Frontal cortex (tissue), 4 donors: ENCODE measurements around the gene ATRIP. TPM values are rescaled to one million over a fixed set of nuclear protein-coding genes. Genes with fewer than 3 reads are reported as not detected.
"Not testable (repeated sequence)": the region's sequence is repeated elsewhere in the genome, so short reads cannot be mapped to it uniquely, and the experiment has no call there.

Experiments used
- DNase-seq, 2 donors: peaks; one replicate each; pipeline ENCODE4 v3.0.0; 2012; ENCODE audit warnings: low spot score in 2 of 2
- FAIRE-seq: peaks from 2 replicates; lab custom pipeline; 2012; peaks lifted over from hg19 to GRCh38; lab: Jason Lieb, UNC
- total RNA-seq: library from RNA; depleted of rRNA; stranded (reverse); fragments of >200 nt; gene quantifications from one replicate; pipeline ENCODE4 v1.2.3, GENCODE V29; 2014
- donor health status: control.
- donor health status: control.
- donor health status: control.

The ATRIP gene
- total RNA-seq, 1 donor from 2014 or later = 7.3 TPM

DNA sequence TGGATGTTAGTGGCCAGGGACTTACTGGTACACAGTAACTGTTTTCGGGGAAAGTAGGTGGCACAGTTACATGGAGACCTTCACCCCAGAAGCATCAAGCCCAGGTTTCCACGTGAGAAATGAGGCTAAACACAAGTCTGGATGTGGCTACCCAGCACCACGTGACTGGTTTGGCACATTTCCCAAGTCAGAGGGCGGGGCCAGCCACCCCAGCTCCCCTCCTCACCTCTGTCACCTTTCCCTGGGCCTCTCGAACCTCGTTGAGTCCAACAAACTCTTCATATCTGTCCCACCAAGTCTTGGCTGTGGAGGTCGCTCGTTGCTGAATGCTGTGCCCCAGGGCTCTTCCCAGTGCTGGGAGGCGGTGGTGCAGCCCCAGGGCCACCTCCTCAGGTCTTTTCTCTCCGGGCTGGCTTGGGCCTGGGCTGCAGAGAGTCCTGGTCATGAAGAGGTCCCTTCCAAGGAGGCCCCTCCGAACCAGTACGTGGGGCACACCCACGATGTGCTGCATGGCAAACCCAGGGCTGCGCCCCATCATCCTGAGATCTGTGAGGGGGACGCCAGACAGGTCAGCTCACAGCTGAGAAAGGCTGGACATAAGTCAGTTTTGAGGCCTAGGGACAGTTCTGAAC is 11.8 kb upstream of the ATRIP start:
- FAIRE-seq (no peak), DNase-seq (no peak)

DNA sequence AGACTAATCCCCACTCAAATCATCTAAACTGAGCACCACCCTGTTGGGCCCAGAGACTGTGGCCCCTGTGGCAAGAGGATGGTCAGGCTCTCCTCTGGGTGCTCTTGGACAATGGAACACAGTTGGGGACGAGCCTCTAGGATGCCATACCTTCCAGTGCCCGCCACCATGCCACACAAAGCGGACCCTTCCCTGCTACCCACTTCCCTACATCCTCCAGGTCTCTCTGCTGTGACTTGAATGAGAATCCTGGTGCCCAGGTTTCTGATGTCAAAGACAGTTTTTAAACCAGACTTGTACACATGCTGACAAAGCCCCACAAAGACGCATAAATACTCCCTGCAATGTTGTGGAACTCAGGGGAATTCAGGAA is 11.3 kb upstream of the ATRIP start:
- FAIRE-seq (no peak), DNase-seq (no peak)

- FAIRE-seq (no peak), DNase-seq (peak; percentile 81 to 85)
These were observed 10.6 kb upstream of the ATRIP start for GRCh38 chr3:48435774-48436476.

DNA sequence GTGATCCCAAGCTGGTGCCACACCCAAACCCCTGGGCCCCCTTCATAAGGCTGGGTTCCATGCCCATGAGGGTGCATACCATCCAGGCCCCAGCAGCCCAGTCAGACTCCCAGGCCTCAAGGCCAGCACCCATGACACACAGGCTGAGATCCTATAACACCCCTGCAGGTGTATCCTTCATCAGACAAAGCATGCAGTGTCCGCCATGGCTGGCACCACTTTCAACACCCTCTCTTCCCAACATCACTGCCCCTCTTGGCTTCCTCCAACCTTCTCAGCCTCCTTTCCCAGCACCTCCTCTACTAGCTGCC is 10.1 kb upstream of the ATRIP start:
- FAIRE-seq = no peak

GRCh38 chr3:48436855-48437254 is 9.7 kb upstream of the ATRIP start:
- FAIRE-seq (no peak), DNase-seq (no peak)

More for the DNA sequence above, 10.1 kb upstream of the ATRIP start:
- DNase-seq = no peak

- FAIRE-seq = no peak
- DNase-seq = no peak
These were observed 8.7 kb upstream of the ATRIP start for GRCh38 chr3:48437812-48438211.

DNA sequence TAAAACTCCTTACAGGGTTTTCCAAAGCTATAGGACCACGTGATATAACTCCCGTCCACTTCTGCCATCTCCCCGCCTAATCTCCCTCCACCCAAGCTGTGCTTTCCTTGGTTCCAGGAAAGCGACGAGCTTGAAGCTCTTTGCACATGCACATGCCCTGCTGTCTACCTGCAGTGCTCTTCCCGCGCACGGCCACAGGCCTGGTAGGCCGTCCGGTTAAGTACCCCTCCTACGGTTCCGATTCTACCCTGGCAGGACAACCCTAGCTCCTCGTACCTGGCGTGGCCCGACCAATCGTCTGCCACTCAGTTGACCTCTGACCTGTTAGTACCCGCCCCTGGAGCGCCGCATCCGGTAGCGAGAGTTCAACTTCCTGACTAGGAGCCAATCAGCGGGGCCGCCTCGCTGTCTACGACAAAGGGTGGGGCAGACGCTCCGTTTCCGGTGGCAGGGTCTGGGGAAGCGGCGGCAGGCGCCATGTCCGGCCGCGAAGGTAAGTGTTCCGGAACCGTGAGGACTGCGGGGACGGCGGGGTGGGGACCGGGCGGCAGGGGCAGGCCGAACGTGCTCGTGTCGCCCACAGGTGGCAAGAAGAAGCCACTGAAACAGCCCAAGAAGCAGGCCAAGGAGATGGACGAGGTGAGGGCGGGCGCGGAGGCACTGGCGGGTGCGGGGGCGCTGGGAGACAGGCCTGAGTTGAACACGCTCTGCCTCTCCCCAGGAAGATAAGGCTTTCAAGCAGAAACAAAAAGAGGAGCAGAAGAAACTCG is 6.5 kb upstream of the ATRIP start, which contains the start of the genes CCDC51 and TMA7:
CCDC51 (minus strand) TSS at position 300 of the 770 bp plus-strand sequence. CDS start 4,991 bp downstream, outside the sequence.
TMA7 (plus strand) TSS at position 438 of the 770 bp plus-strand sequence; CDS start at position 478, 40 bp downstream.
- peak; percentile 94 for FAIRE-seq
- DNase-seq = peak; percentile 97 to 99

DNA sequence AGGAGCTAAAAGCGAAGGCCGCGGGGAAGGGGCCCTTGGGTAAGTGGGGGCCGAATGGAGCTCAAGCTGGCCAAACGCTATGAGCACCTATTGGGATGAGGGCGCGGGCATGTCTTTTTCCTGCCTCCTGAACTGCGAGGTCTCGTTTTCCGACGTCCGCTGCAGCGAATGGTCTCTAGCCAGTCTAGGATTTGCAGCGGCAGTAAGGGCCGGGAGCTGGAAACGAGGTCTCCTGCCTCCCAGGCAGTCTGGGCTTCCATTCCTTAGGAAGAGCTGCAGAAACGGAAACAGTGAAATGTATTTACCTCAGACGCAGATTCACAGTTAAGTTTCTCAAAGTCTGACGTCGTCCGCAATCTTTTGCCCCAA is 6.0 kb upstream of the ATRIP start:
- FAIRE-seq (no peak), DNase-seq (peak in 1 of 2 donors; percentile 18)

GRCh38 chr3:48441940-48442339 is 4.6 kb upstream of the ATRIP start:
- DNase-seq (no peak), FAIRE-seq (no peak)

DNA sequence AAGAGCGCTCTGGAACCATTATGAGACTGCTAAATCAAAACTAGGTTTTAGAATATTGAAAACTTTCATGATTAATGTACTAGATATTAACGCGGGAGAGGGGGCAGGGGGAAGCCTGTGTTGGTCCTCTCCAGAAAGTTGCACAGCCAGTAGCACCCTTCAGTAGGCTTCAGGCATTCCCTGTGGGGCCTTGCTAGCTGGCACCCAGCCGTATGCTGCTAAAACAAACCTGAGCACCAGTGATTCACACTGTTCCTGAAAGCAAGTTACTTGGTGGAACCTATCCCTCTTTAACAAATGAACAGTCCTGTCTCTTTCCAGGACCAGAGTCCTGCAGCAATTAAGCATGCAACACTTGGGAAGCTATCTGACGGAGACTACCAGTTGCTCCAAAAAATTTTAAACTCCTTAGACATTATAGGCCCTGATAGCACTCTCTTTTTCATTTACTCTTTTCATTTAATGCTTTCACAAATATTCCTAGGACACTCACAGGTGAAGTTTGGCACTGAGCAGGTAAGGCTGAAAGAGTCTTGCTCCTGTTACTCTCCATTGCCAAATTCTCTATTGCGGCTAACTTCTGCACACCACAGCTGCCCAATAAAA is 1.2 kb upstream of the ATRIP start:
- FAIRE-seq = no peak
- DNase-seq = no peak

DNA sequence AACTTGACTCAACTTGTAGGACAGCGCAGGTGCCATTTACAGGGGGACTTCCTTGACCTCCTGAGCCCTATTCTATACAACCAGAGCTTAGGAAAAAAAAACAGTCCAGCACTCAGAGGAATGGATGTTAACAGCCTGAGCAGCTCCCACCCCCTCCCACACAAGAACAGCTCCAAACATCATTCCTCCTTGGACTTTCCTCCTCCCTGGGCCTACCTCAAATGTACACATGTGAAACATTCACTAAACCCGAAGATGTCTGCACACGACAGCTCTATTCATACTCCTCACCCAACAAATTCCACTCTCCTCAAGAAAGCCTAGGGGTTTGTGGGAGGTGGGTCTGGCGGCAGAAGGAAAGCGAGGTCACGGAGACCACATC is 503 bp upstream of the ATRIP start:
- FAIRE-seq (no peak), DNase-seq (no peak)

DNA sequence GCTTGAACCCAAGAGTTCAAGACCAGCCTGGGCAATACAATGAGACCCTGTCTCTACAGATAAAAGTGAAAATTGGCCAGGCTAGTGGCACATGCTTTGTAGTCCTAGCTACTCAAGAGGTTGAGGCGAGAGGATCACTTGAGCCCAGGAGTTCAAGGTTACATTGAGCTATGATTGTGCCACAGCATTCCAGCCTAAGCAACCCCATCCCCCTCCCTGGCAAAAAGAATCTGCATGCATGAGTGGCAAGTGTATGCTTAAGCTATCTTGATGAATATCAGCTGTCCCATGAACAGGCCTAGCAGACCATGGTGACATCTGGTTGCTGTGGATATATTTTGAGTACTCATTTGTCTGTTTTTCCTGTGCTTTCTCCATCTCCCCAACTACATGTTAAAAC is 4.7 kb downstream of the ATRIP start:
- FAIRE-seq (no peak), DNase-seq (no peak)

- no peak for DNase-seq
- FAIRE-seq = no peak
These were observed 9.9 kb downstream of the ATRIP start for GRCh38 chr3:48456456-48456855.

DNA sequence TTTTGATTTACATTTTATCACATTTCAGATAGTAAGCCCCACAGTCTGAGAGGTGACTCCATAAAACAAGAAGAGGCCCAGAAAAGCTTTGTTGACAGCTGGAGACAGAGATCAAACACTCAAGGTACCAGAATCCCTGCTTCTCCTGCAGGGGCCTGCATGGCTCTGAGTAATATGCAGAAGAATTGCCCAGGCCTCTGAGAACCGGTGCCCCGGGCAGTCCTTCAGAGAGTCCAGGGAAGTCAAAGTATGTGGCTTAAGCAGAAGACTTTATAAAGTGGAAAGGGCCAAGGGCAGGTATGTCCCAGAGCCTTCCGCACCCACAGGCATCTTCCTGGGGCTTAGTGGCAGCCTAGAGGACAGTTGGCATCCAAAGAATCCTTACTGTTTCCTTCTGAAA is 12.8 kb downstream of the ATRIP start:
- FAIRE-seq (no peak), DNase-seq (no peak)

- DNase-seq = no peak
- no peak for FAIRE-seq
These were observed 13.4 kb downstream of the ATRIP start for GRCh38 chr3:48459773-48460516.

- FAIRE-seq (no peak), DNase-seq (no peak)
These were observed 14.0 kb downstream of the ATRIP start for GRCh38 chr3:48460517-48460902.

- FAIRE-seq, DNase-seq: not testable (repeated sequence)
These were observed 15.2 kb downstream of the ATRIP start for GRCh38 chr3:48461767-48462166.

DNA sequence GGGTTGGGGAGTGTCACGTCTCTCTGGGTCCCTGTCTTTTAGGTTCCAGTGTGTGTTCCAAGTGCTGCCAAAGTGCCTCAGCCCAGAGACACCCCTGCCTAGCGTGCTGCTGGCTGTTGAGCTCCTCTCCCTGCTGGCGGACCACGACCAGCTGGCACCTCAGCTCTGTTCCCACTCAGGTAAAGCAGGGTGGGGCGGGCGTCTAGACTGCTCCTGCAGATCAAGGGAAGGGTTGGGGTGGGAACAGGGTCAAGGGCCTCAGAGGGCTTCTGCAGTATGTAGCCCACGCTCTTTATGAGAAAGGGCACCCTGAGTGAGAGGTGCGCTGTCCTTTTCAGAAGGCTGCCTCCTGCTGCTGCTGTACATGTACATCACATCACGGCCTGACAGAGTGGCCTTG is 17.2 kb downstream of the ATRIP start:
- no peak for DNase-seq
- FAIRE-seq = no peak

- no peak for FAIRE-seq
These were observed 18.2 kb downstream of the ATRIP start for GRCh38 chr3:48464713-48465221.

DNA sequence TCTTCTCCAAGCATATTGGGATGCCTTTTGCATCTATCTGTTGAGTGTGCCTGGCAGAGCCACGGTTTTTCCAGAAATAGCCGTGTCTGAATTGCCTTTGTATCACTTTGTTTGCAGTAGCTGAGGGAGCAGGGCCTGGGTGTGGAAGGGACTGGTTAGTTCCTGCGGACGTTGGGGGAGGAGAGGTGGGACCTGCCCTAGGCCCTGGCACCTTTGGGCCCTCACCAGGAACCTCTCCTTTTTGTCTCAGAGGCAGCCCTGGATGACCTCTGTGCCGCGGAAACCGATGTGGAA is 18.6 kb downstream of the ATRIP start:
- no peak for FAIRE-seq
- DNase-seq = no peak

More at GRCh38 chr3:48464713-48465221, 18.2 kb downstream of the ATRIP start:
- no peak for DNase-seq
